Calu3 (cell line): ENCODE measurements around the gene CGB3. TPM values are rescaled to one million over a fixed set of nuclear protein-coding genes. Genes with fewer than 3 reads are reported as not detected.

Experiments
- BruUV-seq: library from RNA; stranded (reverse); fragments of 400-500 nt; replicated peaks from 2 replicates; lab custom pipeline; 2021; lab: Mats Ljungman, UMichigan
- CTCF ChIA-PET: fragments of 300-600 bp; sonication (Branson Sonifier 250); formaldehyde crosslinking; loops from one replicate; lab custom pipeline; 2022; ENCODE audit warnings: antibody characterized with exemption; lab: Charles Lee
- DNase-seq: peaks from one replicate; pipeline ENCODE4 v3.0.0; 2022
- H3K27ac Mint-ChIP-seq: one replicate; pipeline ENCODE4 v1.8.0; 2022; ENCODE audit warnings: mixed read lengths; ENCODE audit not compliant: unreplicated experiment
- H3K27me3 Mint-ChIP-seq: one replicate; pipeline ENCODE4 v1.8.0; 2022; ENCODE audit warnings: mixed read lengths; ENCODE audit not compliant: unreplicated experiment
- H3K36me3 Mint-ChIP-seq: one replicate; pipeline ENCODE4 v1.8.0; 2022; ENCODE audit warnings: mild to moderate bottlenecking, moderate library complexity, mixed read lengths; ENCODE audit not compliant: insufficient read depth, unreplicated experiment
- H3K4me1 Mint-ChIP-seq: one replicate; pipeline ENCODE4 v1.8.0; 2022; ENCODE audit warnings: mild to moderate bottlenecking, low read depth, mixed read lengths; ENCODE audit not compliant: unreplicated experiment
- H3K4me3 Mint-ChIP-seq: one replicate; pipeline ENCODE4 v1.8.0; 2022; ENCODE audit warnings: mild to moderate bottlenecking, low read depth, moderate library complexity, mixed read lengths; ENCODE audit not compliant: unreplicated experiment
- H3K9me3 Mint-ChIP-seq: one replicate; pipeline ENCODE4 v1.8.0; 2022; ENCODE audit warnings: low read depth, mixed read lengths; ENCODE audit not compliant: unreplicated experiment
- intact Hi-C: fragments of 100-400 bp; cut with micrococcal nuclease; formaldehyde crosslinking; loops from one replicate; pipeline ENCODE4 v1.10.0; 2022; ENCODE audit not compliant: unreplicated experiment
- total RNA-seq: library from RNA; stranded (reverse); gene quantifications from 2 replicates; pipeline ENCODE4 v1.2.3, GENCODE V29; 2022
- TF ChIP-seq, protein P1 (sequence below): fragments of 200-600 bp; IDR thresholded peaks from one replicate; pipeline ENCODE4 v1.8.0; 2022; ENCODE audit warnings: antibody characterized with exemption; ENCODE audit not compliant: unreplicated experiment

The CGB3 gene
- total RNA-seq, 1 experiment from 2014 or later: 1.1 TPM

DNA sequence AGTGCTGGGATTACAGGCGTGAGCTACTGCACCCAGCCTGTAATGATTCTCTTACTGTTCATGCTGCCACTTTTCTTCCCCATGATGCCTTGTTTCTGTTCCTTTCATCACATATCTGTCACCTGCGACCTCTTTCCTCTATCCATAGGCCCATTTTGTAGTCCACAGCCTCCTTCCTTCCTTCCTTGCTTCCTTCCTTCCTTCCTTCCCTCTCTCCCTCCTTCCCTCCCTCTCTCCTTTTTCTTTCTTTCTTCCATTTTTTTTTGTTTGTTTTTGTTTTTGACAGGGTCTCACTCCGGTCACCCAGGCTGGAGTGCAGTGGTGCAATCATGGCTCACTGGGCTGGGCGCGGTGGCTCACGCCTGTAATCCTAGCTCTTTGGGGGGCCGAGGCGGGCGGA, 35.3 kb downstream of the CGB3 start:
- Mint-ChIP-seq H3K4me3 (no peak overlapping the region), H3K9me3 (no peaks in the 10 kb centered on the region), H3K27ac (no peak overlapping the region), H3K27me3 (no peaks in the 10 kb centered on the region), H3K36me3 (peaks cover 64% of the 10 kb centered on the region), H3K4me1 (peaks cover 16% of the 10 kb centered on the region)
- TF ChIP-seq, protein P1, sequence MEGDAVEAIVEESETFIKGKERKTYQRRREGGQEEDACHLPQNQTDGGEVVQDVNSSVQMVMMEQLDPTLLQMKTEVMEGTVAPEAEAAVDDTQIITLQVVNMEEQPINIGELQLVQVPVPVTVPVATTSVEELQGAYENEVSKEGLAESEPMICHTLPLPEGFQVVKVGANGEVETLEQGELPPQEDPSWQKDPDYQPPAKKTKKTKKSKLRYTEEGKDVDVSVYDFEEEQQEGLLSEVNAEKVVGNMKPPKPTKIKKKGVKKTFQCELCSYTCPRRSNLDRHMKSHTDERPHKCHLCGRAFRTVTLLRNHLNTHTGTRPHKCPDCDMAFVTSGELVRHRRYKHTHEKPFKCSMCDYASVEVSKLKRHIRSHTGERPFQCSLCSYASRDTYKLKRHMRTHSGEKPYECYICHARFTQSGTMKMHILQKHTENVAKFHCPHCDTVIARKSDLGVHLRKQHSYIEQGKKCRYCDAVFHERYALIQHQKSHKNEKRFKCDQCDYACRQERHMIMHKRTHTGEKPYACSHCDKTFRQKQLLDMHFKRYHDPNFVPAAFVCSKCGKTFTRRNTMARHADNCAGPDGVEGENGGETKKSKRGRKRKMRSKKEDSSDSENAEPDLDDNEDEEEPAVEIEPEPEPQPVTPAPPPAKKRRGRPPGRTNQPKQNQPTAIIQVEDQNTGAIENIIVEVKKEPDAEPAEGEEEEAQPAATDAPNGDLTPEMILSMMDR: no peak
- no TSS peak for BruUV-seq
- DNase-seq: no peak
- intact Hi-C loops: no loop called here
- CTCF ChIA-PET: interaction anchor here (1.1 kb wide), 1 partner anchor 9 kb away, joined by 3 read pairs; no protein-coding TSS in a partner anchor

DNA sequence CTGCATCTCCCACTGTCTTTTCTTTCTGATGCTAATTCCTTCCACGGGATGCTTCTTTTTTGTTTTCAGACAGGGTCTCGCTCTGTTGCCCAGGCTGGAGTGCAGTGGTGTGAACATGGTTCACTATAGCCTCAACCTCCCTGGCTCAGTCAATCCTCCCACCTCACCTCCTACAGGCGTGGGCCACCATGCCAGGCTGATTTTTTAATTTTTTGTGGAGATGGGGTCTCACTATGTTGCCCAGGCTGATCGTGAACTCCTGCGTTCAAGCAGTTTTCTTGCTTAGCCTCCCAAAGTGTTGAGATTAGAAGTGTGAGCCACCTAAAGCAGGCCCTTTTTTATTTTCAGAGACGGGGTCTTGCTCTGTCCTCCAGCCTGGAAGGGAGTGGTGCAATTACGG, 35.8 kb downstream of the CGB3 start:
- CTCF ChIA-PET: interaction anchor here (1.1 kb wide), 1 partner anchor 8 kb away, joined by 3 read pairs; no protein-coding TSS in a partner anchor
- Mint-ChIP-seq H3K4me3 (no peak overlapping the region), H3K4me1 (peaks cover 15% of the 10 kb centered on the region), H3K9me3 (no peaks in the 10 kb centered on the region), H3K27me3 (no peaks in the 10 kb centered on the region), H3K27ac (no peak overlapping the region), H3K36me3 (peaks cover 59% of the 10 kb centered on the region)
- DNase-seq: no peak
- intact Hi-C loops: no loop called here
- no TSS peak for BruUV-seq
- TF ChIP-seq, protein P1: no peak

DNA sequence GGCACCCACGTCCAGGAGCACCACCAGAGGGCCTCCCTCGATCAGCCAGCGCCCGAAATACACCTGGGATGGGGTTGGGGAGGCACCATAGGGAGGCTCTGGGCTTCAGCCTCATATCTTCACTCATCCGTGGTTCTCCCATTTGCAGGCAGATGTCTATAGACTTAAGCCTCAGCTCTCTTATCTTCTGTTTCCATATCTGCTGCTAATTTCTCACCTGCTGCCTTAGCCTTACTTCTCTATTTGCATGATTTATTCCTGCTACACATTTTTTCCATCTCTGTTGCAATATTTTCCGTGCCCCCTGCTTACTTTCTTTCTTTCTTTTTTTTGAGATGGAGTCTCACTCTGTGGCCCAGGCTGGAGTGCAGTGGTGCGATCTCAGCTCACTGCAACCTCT, 36.8 kb downstream of the CGB3 start:
- CTCF ChIA-PET: no interaction called here
- no peak for DNase-seq
- Mint-ChIP-seq H3K27ac (no peak overlapping the region), H3K4me1 (peaks cover 15% of the 10 kb centered on the region), H3K36me3 (peaks cover 56% of the 10 kb centered on the region), H3K9me3 (no peaks in the 10 kb centered on the region), H3K4me3 (no peak overlapping the region), H3K27me3 (no peaks in the 10 kb centered on the region)
- intact Hi-C loops: no loop called here
- no TSS peak for BruUV-seq
- TF ChIP-seq, protein P1: no peak

DNA sequence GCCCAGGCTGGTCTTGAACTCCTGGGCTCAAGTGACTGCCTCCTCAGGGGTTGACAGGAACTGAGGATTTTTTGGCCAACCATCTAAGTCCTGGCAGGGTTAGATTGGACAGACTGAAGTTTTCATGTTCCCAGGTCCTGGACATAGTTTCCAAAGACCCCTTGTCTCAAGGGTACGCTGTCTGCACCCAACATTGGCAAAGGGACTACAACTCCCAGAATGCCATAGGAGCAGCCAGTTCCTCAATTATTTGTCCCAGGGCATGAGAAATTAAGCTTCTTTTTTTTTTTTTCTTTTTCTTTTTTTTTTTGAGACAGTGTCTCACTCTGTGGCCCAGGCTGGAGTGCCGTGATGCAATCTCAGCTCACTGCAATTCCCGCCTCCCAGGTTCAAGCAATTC, 37.9 kb downstream of the CGB3 start:
- no TSS peak for BruUV-seq
- no peaks in the 10 kb centered on the region for H3K27me3 Mint-ChIP-seq
- TF ChIP-seq, protein P1: no peak
- peaks cover 59% of the 10 kb centered on the region for H3K36me3 Mint-ChIP-seq
- H3K27ac Mint-ChIP-seq: no peak overlapping the region
- intact Hi-C loops: no loop called here
- H3K4me3 Mint-ChIP-seq: no peak overlapping the region
- no peak for DNase-seq
- CTCF ChIA-PET: interaction anchor here (0.6 kb wide), 1 partner anchor 105 kb away, joined by 4 read pairs; no protein-coding TSS in a partner anchor
- H3K4me1 Mint-ChIP-seq: peaks cover 14% of the 10 kb centered on the region
- H3K9me3 Mint-ChIP-seq: no peaks in the 10 kb centered on the region
